HUES6 (cell line): ENCODE data around the gene SLC39A10.

Experiments used
- H3K27ac ChIP-seq: 2 replicates; pipeline ENCODE4 v1.7.0; 2013; ENCODE audit warnings: low read depth, mild to moderate bottlenecking, low read length, inconsistent platforms
- H3K27me3 ChIP-seq: 2 replicates; pipeline ENCODE4 v1.6.1; 2013; ENCODE audit warnings: low read length; ENCODE audit not compliant: control insufficient read depth, insufficient read depth
- H3K36me3 ChIP-seq: 2 replicates; pipeline ENCODE4 v1.6.1; 2013; ENCODE audit warnings: low read length; ENCODE audit not compliant: control insufficient read depth, insufficient read depth
- H3K4me1 ChIP-seq: 2 replicates; pipeline ENCODE4 v1.6.1; 2013; ENCODE audit warnings: low read length; ENCODE audit not compliant: control insufficient read depth, insufficient read depth
- H3K4me3 ChIP-seq: 2 replicates; pipeline ENCODE4 v1.5.1; 2013; ENCODE audit warnings: low read depth, low read length
- H3K9ac ChIP-seq: one replicate; pipeline ENCODE4 v1.6.1; 2013; ENCODE audit warnings: mild to moderate bottlenecking, low read length
- H3K9me3 ChIP-seq: 2 replicates; pipeline ENCODE4 v1.6.1; 2013; ENCODE audit warnings: low read depth, low read length; ENCODE audit not compliant: control insufficient read depth, insufficient read depth

The SLC39A10 gene

DNA sequence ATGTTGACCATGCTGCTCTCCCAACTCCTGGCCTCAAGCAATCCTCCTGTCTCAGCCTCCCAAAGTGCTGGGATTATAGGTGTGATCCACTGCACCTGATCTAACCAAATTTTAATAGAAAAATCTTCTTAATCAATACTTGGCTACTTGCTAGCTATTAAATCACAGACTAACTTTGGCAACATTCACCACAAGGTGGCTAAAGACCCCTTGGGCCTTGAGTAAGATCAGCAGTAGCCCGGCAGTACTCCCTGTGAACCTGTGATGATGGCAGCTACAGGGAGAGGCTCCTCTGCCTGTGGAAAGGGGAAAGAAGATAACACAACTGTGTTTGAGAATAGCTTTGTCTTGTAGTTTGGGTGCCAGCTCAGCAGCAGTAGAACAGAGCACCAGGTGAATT is 102.9 kb downstream of the SLC39A10 start:
- Histone ChIP-seq H3K27me3 (no peaks in the 10 kb centered on the region), H3K4me3 (no peak overlapping the region), H3K4me1 (no peaks in the 10 kb centered on the region), H3K27ac (no peak overlapping the region), H3K9me3 (peaks cover 8% of the 10 kb centered on the region), H3K36me3 (no peaks in the 10 kb centered on the region), H3K9ac (no peak overlapping the region)

DNA sequence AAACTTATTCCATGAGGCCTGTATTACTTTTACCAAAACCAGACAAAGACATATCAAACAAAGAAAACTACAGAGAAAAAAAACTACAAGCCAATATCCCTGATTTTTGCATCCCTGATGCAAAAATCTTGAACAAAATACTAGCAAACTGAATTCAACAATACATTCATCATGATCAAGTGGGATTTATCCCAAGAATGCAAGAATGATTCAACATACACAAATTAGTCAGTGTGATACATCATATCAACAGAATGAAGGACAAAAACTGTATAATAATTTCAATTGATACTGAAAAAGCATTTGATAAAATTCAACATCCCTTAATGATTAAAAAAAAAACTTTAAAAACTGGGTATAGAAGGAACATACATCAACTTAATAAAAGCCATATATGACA is 106.8 kb downstream of the SLC39A10 start:
- peaks cover 10% of the 10 kb centered on the region for H3K9me3 ChIP-seq
- no peak overlapping the region for H3K27ac ChIP-seq
- no peaks in the 10 kb centered on the region for H3K36me3 ChIP-seq
- H3K4me1 ChIP-seq: no peaks in the 10 kb centered on the region
- no peaks in the 10 kb centered on the region for H3K27me3 ChIP-seq
- no peak overlapping the region for H3K4me3 ChIP-seq
- H3K9ac ChIP-seq: no peak overlapping the region

DNA sequence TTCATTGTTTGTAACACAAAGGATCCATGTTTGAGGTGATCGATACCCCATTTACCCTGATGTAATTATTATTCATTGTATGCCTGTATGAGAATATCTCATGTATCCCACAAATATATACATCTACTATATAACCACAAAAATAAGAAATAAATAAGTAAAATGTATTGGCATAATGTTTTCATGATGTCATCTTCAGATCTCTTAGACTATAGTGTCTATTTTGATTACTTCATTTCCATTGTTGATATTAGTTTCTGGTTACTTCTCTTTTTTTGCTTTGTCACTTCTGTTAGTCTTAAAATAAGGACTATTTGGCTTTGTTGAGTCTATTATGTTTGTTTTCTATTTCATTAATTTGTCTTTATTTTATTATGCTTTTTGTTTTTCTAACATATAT is 109.7 kb downstream of the SLC39A10 start:
- H3K27me3 ChIP-seq: no peaks in the 10 kb centered on the region
- H3K4me3 ChIP-seq: no peak overlapping the region
- no peaks in the 10 kb centered on the region for H3K4me1 ChIP-seq
- peaks cover 10% of the 10 kb centered on the region for H3K9me3 ChIP-seq
- no peaks in the 10 kb centered on the region for H3K36me3 ChIP-seq
- no peak overlapping the region for H3K27ac ChIP-seq
- no peak overlapping the region for H3K9ac ChIP-seq

DNA sequence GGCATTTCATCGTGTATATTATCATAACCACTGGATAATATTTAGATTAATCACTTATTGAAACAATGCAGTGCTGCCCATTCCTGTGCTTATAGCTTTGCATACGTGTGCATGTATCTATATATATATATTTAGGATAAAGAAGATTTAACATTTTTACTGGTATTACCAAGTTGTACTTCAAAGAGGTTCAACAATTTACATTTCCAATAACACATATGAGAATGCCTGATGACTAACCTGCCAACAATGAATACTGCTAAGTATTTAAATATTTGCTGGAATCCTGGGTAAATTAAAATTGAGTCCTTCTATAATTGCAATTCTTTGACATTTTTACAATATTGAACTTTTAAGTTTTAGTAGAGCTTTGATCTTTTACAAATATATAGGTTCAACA is 111.4 kb downstream of the SLC39A10 start:
- no peaks in the 10 kb centered on the region for H3K27me3 ChIP-seq
- no peak overlapping the region for H3K9ac ChIP-seq
- no peaks in the 10 kb centered on the region for H3K4me1 ChIP-seq
- H3K9me3 ChIP-seq: peaks cover 10% of the 10 kb centered on the region
- no peak overlapping the region for H3K27ac ChIP-seq
- no peak overlapping the region for H3K4me3 ChIP-seq
- H3K36me3 ChIP-seq: no peaks in the 10 kb centered on the region

DNA sequence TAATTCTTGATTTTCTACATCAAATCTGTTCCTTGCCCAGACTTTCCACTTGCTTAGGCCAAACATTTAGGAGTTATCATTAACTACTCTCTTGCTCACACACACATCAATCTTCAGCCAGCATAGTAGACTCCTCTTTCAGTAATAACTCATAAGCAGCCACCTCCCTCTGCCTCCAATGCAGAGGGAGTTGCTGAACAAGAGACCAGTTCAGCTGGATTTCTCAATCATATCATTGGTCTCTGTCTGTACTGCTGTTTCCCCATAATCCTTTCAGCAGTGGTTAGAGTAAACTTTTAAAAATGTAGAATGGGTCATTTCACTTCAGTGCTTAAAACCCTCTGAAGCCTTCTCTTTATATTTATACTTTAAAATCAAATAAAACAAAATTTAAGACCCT is 112.9 kb downstream of the SLC39A10 start:
- H3K36me3 ChIP-seq: no peaks in the 10 kb centered on the region
- H3K4me1 ChIP-seq: no peaks in the 10 kb centered on the region
- no peak overlapping the region for H3K9ac ChIP-seq
- no peak overlapping the region for H3K4me3 ChIP-seq
- 0 out of 2 replicates have a peak, but pooled peaks cover under 1% of the 10 kb centered on the region for H3K9me3 ChIP-seq
- H3K27me3 ChIP-seq: no peaks in the 10 kb centered on the region
- no peak overlapping the region for H3K27ac ChIP-seq

DNA sequence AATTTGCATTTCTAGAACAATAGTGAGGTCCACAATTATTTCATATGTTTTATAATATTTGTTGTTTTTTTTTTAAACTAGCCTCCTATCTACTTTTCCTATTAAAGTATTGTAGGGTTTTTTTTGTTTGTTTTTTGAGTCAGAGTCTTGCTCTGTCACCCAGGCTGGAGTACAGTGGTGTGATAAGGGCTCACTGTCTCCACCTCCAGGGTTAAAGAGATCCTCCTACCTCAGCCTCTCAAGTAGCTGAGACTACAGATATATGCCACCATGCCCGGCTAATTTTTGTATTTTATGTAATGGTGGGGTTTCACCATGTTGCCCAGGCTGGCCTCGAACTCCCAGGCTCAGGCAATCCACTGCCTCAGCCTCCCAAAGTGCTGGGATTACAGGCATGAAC is 122.5 kb downstream of the SLC39A10 start:
- no peak overlapping the region for H3K9ac ChIP-seq
- no peaks in the 10 kb centered on the region for H3K9me3 ChIP-seq
- no peaks in the 10 kb centered on the region for H3K4me1 ChIP-seq
- no peak overlapping the region for H3K27ac ChIP-seq
- H3K4me3 ChIP-seq: no peak overlapping the region
- no peaks in the 10 kb centered on the region for H3K36me3 ChIP-seq
- no peaks in the 10 kb centered on the region for H3K27me3 ChIP-seq

DNA sequence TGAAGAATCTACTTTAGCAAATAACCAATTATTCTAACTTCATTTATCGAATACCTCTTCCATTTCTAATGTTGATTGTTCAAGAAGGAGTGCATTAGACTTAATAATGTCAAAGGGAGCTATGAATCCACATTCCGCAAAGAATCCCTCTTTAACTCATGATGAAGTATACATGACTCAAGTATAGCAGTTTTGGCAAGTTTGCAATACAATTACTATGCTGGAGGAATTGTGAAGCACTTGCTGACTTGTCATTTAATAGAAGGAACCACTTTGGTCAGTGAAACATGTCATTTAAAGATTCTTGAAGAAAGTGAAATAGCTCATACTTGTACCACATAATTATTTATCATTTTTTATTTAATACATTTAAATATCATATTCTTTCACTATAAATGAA is 125.1 kb downstream of the SLC39A10 start:
- H3K27ac ChIP-seq: no peak overlapping the region
- H3K4me3 ChIP-seq: no peak overlapping the region
- H3K9ac ChIP-seq: no peak overlapping the region
- H3K4me1 ChIP-seq: no peaks in the 10 kb centered on the region
- no peaks in the 10 kb centered on the region for H3K36me3 ChIP-seq
- no peaks in the 10 kb centered on the region for H3K27me3 ChIP-seq
- H3K9me3 ChIP-seq: no peaks in the 10 kb centered on the region
